ENCODE measurements around the gene DLGAP3. TPM values are rescaled to one million over a fixed set of nuclear protein-coding genes. Genes with fewer than 3 reads are reported as not detected.

The DLGAP3 gene
- total RNA-seq, 1 experiment from 2014 or later: 7.3 TPM

- DNase-seq: no peak
- H3K4me1 Mint-ChIP-seq: peaks cover 2 to 3% of the 10 kb centered on the region in 2 experiments; a peak in 3 of 4 replicates
- no peaks in the 10 kb centered on the region for H3K79me2 ChIP-seq (ENCODE audit: insufficient read depth, low read length)
Measured at GRCh38 chr1:34833711-34834110, 95.7 kb downstream of the DLGAP3 start.

More at GRCh38 chr1:34833711-34834110, 95.7 kb downstream of the DLGAP3 start:
- no peaks in the 10 kb centered on the region for H3K4me1 ChIP-seq (ENCODE audit: insufficient read depth, low read length)
- no peak overlapping the region for H2AFZ ChIP-seq (ENCODE audit: low read length)
- H2BK15ac ChIP-seq (ENCODE audit: low read depth, low read length): no peak overlapping the region
- no peak overlapping the region for H2BK5ac ChIP-seq (ENCODE audit: insufficient read length, low read length)
- H3K23ac ChIP-seq (ENCODE audit: insufficient read length, low read depth, low read length): no peak overlapping the region
- Mint-ChIP-seq H3K36me3 (ENCODE audit: insufficient read depth in 1 of 3, low read depth in 3 of 3) (no peaks in the 10 kb centered on the region), H3K27me3 (ENCODE audit: low read depth) (peaks cover 4% of the 10 kb centered on the region), H3K9me3 (no peaks in the 10 kb centered on the region), H3K27ac (no peak overlapping the region), H3K4me3 (no peak overlapping the region)
- no peak overlapping the region for H2BK12ac ChIP-seq (ENCODE audit: insufficient read length, low read depth, low read length)
- TF ChIP-seq CTCF (conservative IDR thresholded peaks at IDR 0.05): no peak
- no peak overlapping the region for H3K14ac ChIP-seq (ENCODE audit: insufficient read depth, low read length)
- H4K8ac ChIP-seq (replicated peaks; ENCODE audit: insufficient read length, low read depth, low read length): no peak overlapping the region
- no peaks in the 10 kb centered on the region for H3K9me3 ChIP-seq (ENCODE audit: control insufficient read depth, low read depth, low read length)
- no peak overlapping the region for H3K9ac ChIP-seq (ENCODE audit: extremely low read depth, insufficient read length, low read length)
- H4K5ac ChIP-seq (ENCODE audit: insufficient read length, low read depth, low read length): no peak overlapping the region
- no peak overlapping the region for H2AK5ac ChIP-seq (ENCODE audit: insufficient read length, low read length)
- no peak overlapping the region for H3K18ac ChIP-seq (ENCODE audit: insufficient read length, low read depth, low read length)
- no peak overlapping the region for H3T11ph ChIP-seq (ENCODE audit: low read length)
- no CpG with 5 or more reads among the region's 1 CpG for WGBS (ENCODE audit: extremely low coverage, insufficient read length, low lambda C conversion rate)
- no peaks in the 10 kb centered on the region for H3K79me1 ChIP-seq (ENCODE audit: insufficient read depth, low read depth, low read length, poor library complexity, severe bottlenecking)
- no peaks in the 10 kb centered on the region for H4K20me1 ChIP-seq (ENCODE audit: control insufficient read depth, insufficient read depth, insufficient read length)
- H3K4me2 ChIP-seq (ENCODE audit: insufficient read depth, insufficient read length, low read length): no peak overlapping the region
- no peak overlapping the region for H2BK120ac ChIP-seq (ENCODE audit: low read depth, low read length, poor library complexity, severe bottlenecking)
- H3K4ac ChIP-seq (ENCODE audit: low read depth, low read length): no peak overlapping the region
- H3K27ac ChIP-seq (ENCODE audit: insufficient read length, low read depth, low read length): no peak overlapping the region
- no peak overlapping the region for H3K56ac ChIP-seq (ENCODE audit: insufficient read length, low read depth, low read length)
- no peak overlapping the region for H2BK20ac ChIP-seq (ENCODE audit: low read depth, low read length, poor library complexity, severe bottlenecking)
- H4K91ac ChIP-seq (ENCODE audit: insufficient read length, low read depth, low read length): no peak overlapping the region
- no peaks in the 10 kb centered on the region for H3K23me2 ChIP-seq (ENCODE audit: insufficient read length, low read depth, low read length, poor library complexity, severe bottlenecking)
- H3K27me3 ChIP-seq (ENCODE audit: insufficient read depth, low read length): no peaks in the 10 kb centered on the region; the same call in 1 of the 2 replicates
